A549 (cell line): ENCODE results near the gene RNF220. TPM values are rescaled to one million over a fixed set of nuclear protein-coding genes. Genes with fewer than 3 reads are reported as not detected.

Experiments used
- ATAC-seq, 2 experiments: fragments of 200-7000 bp in 1 of 2; fragments of >200 bp in 1 of 2; cut with Nextera tagmentation in 1 of 2; cut with Tn5 transposase in 1 of 2; 3 replicates each; pipeline versions ENCODE4 v1.8.0 to v1.9.1; 2018 to 2020; ENCODE audit warnings: mild to moderate bottlenecking in 1 of 2, moderate library complexity in 1 of 2
- CTCF ChIA-PET: fragments of 300-600 bp; sonication (Branson Sonifier 250); formaldehyde crosslinking; extraction: SDS; loops from one replicate; lab custom pipeline; 2021; ENCODE audit warnings: antibody characterized with exemption, inconsistent platforms; lab: Yijun Ruan, JAX
- POLR2A ChIA-PET: fragments of 350-600 bp; formaldehyde crosslinking; extraction: SDS; loops from one replicate; lab custom pipeline; 2021; ENCODE audit warnings: antibody characterized with exemption, inconsistent platforms; lab: Yijun Ruan, JAX
- DNase-seq, 2 experiments: peaks; one replicate each; pipeline versions ENCODE4 v3.0.0 to v3.0.0-alpha.2; 2011 to 2016; ENCODE audit warnings: low read depth in 1 of 2, low spot score in 1 of 2
- FAIRE-seq: peaks from 2 replicates; lab custom pipeline; 2011; peaks lifted over from hg19 to GRCh38; lab: Jason Lieb, UNC
- H3K27ac ChIP-seq, 2 experiments: fragments of >200 bp; sonication (Bioruptor Twin); formaldehyde crosslinking; 3 replicates each; pipeline ENCODE4 v1.5.1; 2016 to 2017
- H3K4me1 ChIP-seq: fragments of >200 bp; sonication (Bioruptor Twin); formaldehyde crosslinking; 3 replicates; pipeline ENCODE4 v1.6.1; 2016
- H3K4me2 ChIP-seq: fragments of >200 bp; sonication (Bioruptor Twin); formaldehyde crosslinking; 3 replicates; pipeline ENCODE4 v1.6.1; 2016
- H3K4me3 ChIP-seq: fragments of >200 bp; sonication (Bioruptor Twin); formaldehyde crosslinking; 3 replicates; pipeline ENCODE4 v1.5.1; 2016
- H3K9me3 ChIP-seq: fragments of >200 bp; sonication (Bioruptor Twin); formaldehyde crosslinking; 3 replicates; pipeline ENCODE4 v1.6.1; 2016
- ATOH8 ChIP-seq: fragments of 250-450 bp; sonication (Bioruptor Pico); IDR thresholded peaks from 2 replicates; pipeline ENCODE4 v1.5.0; 2020; ENCODE audit warnings: low read depth, mild to moderate bottlenecking, moderate library complexity
- CBX2 ChIP-seq: fragments of 200-600 bp; sonication (generic); IDR thresholded peaks from 2 replicates; pipeline ENCODE4 v1.6.1; 2016; ENCODE audit warnings: low read depth, mild to moderate bottlenecking, borderline replicate concordance
- CBX8 ChIP-seq: fragments of 200-600 bp; sonication (generic); IDR thresholded peaks from 2 replicates; pipeline ENCODE4 v1.6.1; 2016
- CTCF ChIP-seq: fragments of >200 bp; sonication (Bioruptor Twin); formaldehyde crosslinking; IDR thresholded peaks from 3 replicates; pipeline ENCODE4 v1.5.1; 2016
- ELK1 ChIP-seq: fragments of 150-350 bp; IDR thresholded peaks from 2 replicates; pipeline ENCODE4 v1.6.1; 2014; ENCODE audit warnings: low read depth, mild to moderate bottlenecking, low read length
- FOSB ChIP-seq: fragments of 250-450 bp; sonication (Bioruptor Pico); IDR thresholded peaks from 2 replicates; pipeline ENCODE4 v1.5.0; 2020; ENCODE audit warnings: mild to moderate bottlenecking, moderate library complexity
- FOSL2 ChIP-seq, 2 experiments: fragments of 450-650 bp in 1 of 2; fragments of >200 bp in 1 of 2; sonication (Bioruptor Twin) in 1 of 2; formaldehyde crosslinking; IDR thresholded peaks; 2 replicates each; pipeline versions ENCODE4 v1.5.0 to v1.6.1; 2016 to 2020; ENCODE audit warnings: mild to moderate bottlenecking in 1 of 2, moderate library complexity in 1 of 2
- FOXS1 ChIP-seq: fragments of 250-450 bp; sonication (Bioruptor Pico); IDR thresholded peaks from 2 replicates; pipeline ENCODE4 v1.5.0; 2020; ENCODE audit warnings: mild to moderate bottlenecking, moderate library complexity
- GATA3 ChIP-seq: IDR thresholded peaks from 2 replicates; pipeline ENCODE4 v1.6.1; 2012; ENCODE audit warnings: borderline replicate concordance
- HDAC2 ChIP-seq: fragments of 200-600 bp; sonication (generic); IDR thresholded peaks from 2 replicates; pipeline ENCODE4 v1.6.1; 2016
- HES2 ChIP-seq: fragments of >200 bp; sonication (Bioruptor Twin); formaldehyde crosslinking; IDR thresholded peaks from 2 replicates; pipeline ENCODE4 v1.6.1; 2016
- HEYL ChIP-seq: fragments of 250-450 bp; sonication (Bioruptor Pico); IDR thresholded peaks from 2 replicates; pipeline ENCODE4 v1.8.0; 2021; ENCODE audit warnings: mild to moderate bottlenecking, moderate library complexity
- HOXA7 ChIP-seq: fragments of 250-450 bp; sonication (Bioruptor Pico); IDR thresholded peaks from 2 replicates; pipeline ENCODE4 v1.5.0; 2020; ENCODE audit warnings: mild to moderate bottlenecking, moderate library complexity
- HOXB13 ChIP-seq: fragments of 250-450 bp; sonication (Bioruptor Pico); IDR thresholded peaks from 2 replicates; pipeline ENCODE4 v1.5.0; 2020; ENCODE audit warnings: low read depth, mild to moderate bottlenecking, moderate library complexity
- MAZ ChIP-seq: fragments of 150-350 bp; IDR thresholded peaks from 2 replicates; pipeline ENCODE4 v1.6.1; 2014; ENCODE audit warnings: antibody characterized with exemption, low read depth, low read length, borderline replicate concordance
- MYC ChIP-seq: IDR thresholded peaks from 2 replicates; pipeline ENCODE4 v1.6.1; 2012; ENCODE audit warnings: mild to moderate bottlenecking, inconsistent platforms, low read length, improper control_type of control experiment, borderline replicate concordance
- NPAS2 ChIP-seq: fragments of 250-450 bp; sonication (Bioruptor Pico); IDR thresholded peaks from 2 replicates; pipeline ENCODE4 v1.8.0; 2022; ENCODE audit warnings: mild to moderate bottlenecking, moderate library complexity, borderline replicate concordance
- NR3C1 ChIP-seq: fragments of >200 bp; sonication (Bioruptor Twin); formaldehyde crosslinking; IDR thresholded peaks from 3 replicates; pipeline ENCODE4 v1.6.1; 2017
- POLR2A ChIP-seq: IDR thresholded peaks from 2 replicates; pipeline ENCODE4 v1.6.1; 2012; ENCODE audit warnings: mild to moderate bottlenecking, low read length
- RNF2 ChIP-seq: fragments of 200-600 bp; sonication (generic); IDR thresholded peaks from 2 replicates; pipeline ENCODE4 v1.6.1; 2016; ENCODE audit warnings: low read depth, mild to moderate bottlenecking, antibody characterized with exemption, moderate library complexity, borderline replicate concordance
- TFCP2L1 ChIP-seq: fragments of 250-450 bp; sonication (Bioruptor Pico); IDR thresholded peaks from 2 replicates; pipeline ENCODE4 v1.5.0; 2021; ENCODE audit warnings: mild to moderate bottlenecking
- TP53 ChIP-seq: fragments of 250-450 bp; sonication (Bioruptor Pico); IDR thresholded peaks from 2 replicates; pipeline ENCODE4 v1.5.0; 2021; ENCODE audit warnings: mild to moderate bottlenecking, moderate library complexity
- ZFP36 ChIP-seq: fragments of 450-650 bp; IDR thresholded peaks from 2 replicates; pipeline ENCODE4 v1.6.1; 2014; ENCODE audit warnings: borderline replicate concordance; ENCODE audit not compliant: partially characterized antibody
- ZNF302 ChIP-seq: fragments of 250-450 bp; sonication (Bioruptor Pico); IDR thresholded peaks from 2 replicates; pipeline ENCODE4 v1.9.0; 2021; ENCODE audit warnings: inconsistent platforms, mild to moderate bottlenecking, moderate library complexity
- ZSCAN20 ChIP-seq: fragments of 250-450 bp; sonication (Bioruptor Pico); IDR thresholded peaks from 2 replicates; pipeline ENCODE4 v1.8.0; 2022; ENCODE audit warnings: mild to moderate bottlenecking, moderate library complexity
- WGBS: methylation state at CpG from one replicate; pipeline ENCODE4 v1.1.6; 2017; ENCODE audit errors: missing lambda C conversion rate; 5-methylcytosine and 5-hydroxymethylcytosine counted together
- polyA plus RNA-seq, 4 experiments: library from polyadenylated mRNA; depleted of rRNA in 3 of 4; stranded (reverse); fragments of >200 nt; fragmentation: RNase III in 1 of 4; extraction: RNeasy Plus Mini Kit Qiagen cat#74134 plus additional on column Dnase treatment in 1 of 4; gene quantifications; 2 replicates in 3 of 4; 3 replicates in 1 of 4; pipeline ENCODE4 v1.2.3, GENCODE V29; 2011 to 2017
- small RNA-seq, 6 experiments: library from RNA; depleted of rRNA; stranded (forward); fragments of <200 nt; gene quantifications; one replicate each; pipeline ENCODE3, GENCODE V24; 2012

RNF220 gene
- polyA plus RNA-seq, 2 of the 4 experiments (the other 2 are of a cell fraction): 53.4 to 54.5 TPM

GRCh38 chr1:44700573-44700972, 295.5 kb downstream of the RNF220 start:
- H3K9me3 ChIP-seq: no peaks in the 10 kb centered on the region
- no peak for ATAC-seq
- 94% methylated on average over 1 of the region's 1 CpG for WGBS
- peak overlapping the region; percentile 40 to 74; a peak in 4 of 6 replicates for H3K27ac ChIP-seq
- POLR2A ChIA-PET: interaction anchor here (1.0 kb wide), 1 partner anchor 27 kb away, joined by 3 read pairs; the partner anchor contains the start of gene TMEM53
- CTCF ChIA-PET: no interaction called here
- peak overlapping the region; percentile 46 for H3K4me2 ChIP-seq
- TF ChIP-seq MAZ (no peak), ELK1 (no peak), MYC (no peak), HEYL (CRISPR knock-in tag) (no peak), ZNF302 (CRISPR knock-in tag) (no peak), HOXA7 (CRISPR knock-in tag) (no peak), NR3C1 (no peak), FOSL2 (IDR thresholded peaks at IDR 0.05) (no peak), FOSL2 (CRISPR knock-in tag; IDR thresholded peaks at IDR 0.05) (no peak), TP53 (CRISPR knock-in tag) (no peak), ZSCAN20 (CRISPR knock-in tag) (no peak), HOXB13 (CRISPR knock-in tag) (no peak), TFCP2L1 (no peak), FOXS1 (CRISPR knock-in tag) (no peak), HES2 (no peak), FOSB (no peak), ZFP36 (no peak), GATA3 (no peak), HDAC2 (no peak), CBX2 (no peak)
- no peak for DNase-seq
- FAIRE-seq: no peak
- H3K4me1 ChIP-seq: peaks cover 13% of the 10 kb centered on the region
- H3K4me3 ChIP-seq: no peak overlapping the region

- POLR2A ChIA-PET: interaction anchor here (1.0 kb wide), 1 partner anchor 27 kb away, joined by 3 read pairs; the partner anchor contains the start of gene TMEM53
- FAIRE-seq: no peak
- peak in 1 of 2 experiments; percentile 41 for DNase-seq
- Histone ChIP-seq H3K4me3 (no peak overlapping the region), H3K27ac (peak overlapping the region; percentile 40 to 74; a peak in 5 of 6 replicates), H3K4me1 (peaks cover 14% of the 10 kb centered on the region), H3K9me3 (no peaks in the 10 kb centered on the region), H3K4me2 (peak overlapping the region; percentile 46)
- TF ChIP-seq RNF2: no peak
- TF ChIP-seq TP53 (CRISPR knock-in tag): no peak
- no peak for TF ChIP-seq POLR2A
- TF ChIP-seq NPAS2 (CRISPR knock-in tag): no peak
- TF ChIP-seq CTCF: no peak
- no peak for TF ChIP-seq CBX8
- no peak for TF ChIP-seq ATOH8 (CRISPR knock-in tag)
- no peak for TF ChIP-seq HDAC2
- CTCF ChIA-PET: no interaction called here
- peak; percentile 21 to 39; a peak in 2 of 6 replicates for ATAC-seq
- WGBS: 60% methylated on average over 7 of the region's 7 CpGs
These were observed 296.1 kb downstream of the RNF220 start for GRCh38 chr1:44701141-44701573.

Small RNA genes lying within 50 kb of the gene (small RNA-seq; reads per million reads assigned to genes)
- gene MIR5584 (0 reads per million in 6 experiments), gene RNU6-369P (0 reads per million in 6 experiments)

Other genes starting within 250 kb of the RNF220 start
- gene DMAP1, start 191.8 kb upstream of the RNF220 start, polyA plus RNA-seq (2011; rRNA removed): 28.2 and 28.7 TPM in 2 replicates
- gene DMAP1, start 191.8 kb upstream of the RNF220 start, polyA plus RNA-seq (2017; fragmentation: RNase III; extraction: RNeasy Plus Mini Kit Qiagen cat#74134 plus additional on column Dnase treatment): 26.3 to 30.6 TPM (median 26.7 TPM) in 3 replicates
- 43.4 and 46.1 TPM in 2 replicates for gene ERI3, start 50.0 kb upstream of the RNF220 start, polyA plus RNA-seq (2011; rRNA removed)
- 43.7 to 44.7 TPM (median 44.1 TPM) in 3 replicates for gene ERI3, start 50.0 kb upstream of the RNF220 start, polyA plus RNA-seq (2017; fragmentation: RNase III; extraction: RNeasy Plus Mini Kit Qiagen cat#74134 plus additional on column Dnase treatment)